Activated CD4-positive, alpha-beta T cell treated with anti-CD3 and anti-CD28 coated beads, Interleukin-2, Interleukin-4, amounts not matched to agents 100 ng/mL and 50 ng/mL, durations not matched to agents 16 hours and 8 hours (primary cell): ENCODE measurements around the gene PHF11.
"Not testable (repeated sequence)": the region's sequence is repeated elsewhere in the genome, so short reads cannot be mapped to it uniquely, and the experiment has no call there.

Experiments
- DNase-seq: peaks from one replicate; pipeline ENCODE4 v3.0.0-alpha.2; 2020; ENCODE audit warnings: low spot score

Gene PHF11

DNA sequence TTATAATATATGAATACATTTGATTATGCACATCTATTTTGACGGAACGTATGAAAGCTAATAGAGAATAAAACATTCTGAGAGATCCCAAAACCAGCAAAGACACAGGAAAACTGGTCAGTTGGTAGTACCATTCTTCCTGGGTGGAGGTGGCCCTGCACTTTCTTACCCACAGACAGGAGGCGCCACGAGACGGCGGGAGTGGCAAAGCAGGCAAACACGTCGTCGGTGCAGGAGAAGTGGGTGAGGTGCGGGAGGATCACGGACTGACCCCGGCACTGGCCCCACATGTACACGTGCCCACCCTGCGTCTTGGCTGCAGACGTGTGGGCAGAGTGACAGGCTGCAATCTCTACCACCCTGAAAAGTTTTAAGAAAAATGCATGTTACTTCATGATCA lies 53.5 kb downstream of the PHF11 start:
- no peak for DNase-seq

DNA sequence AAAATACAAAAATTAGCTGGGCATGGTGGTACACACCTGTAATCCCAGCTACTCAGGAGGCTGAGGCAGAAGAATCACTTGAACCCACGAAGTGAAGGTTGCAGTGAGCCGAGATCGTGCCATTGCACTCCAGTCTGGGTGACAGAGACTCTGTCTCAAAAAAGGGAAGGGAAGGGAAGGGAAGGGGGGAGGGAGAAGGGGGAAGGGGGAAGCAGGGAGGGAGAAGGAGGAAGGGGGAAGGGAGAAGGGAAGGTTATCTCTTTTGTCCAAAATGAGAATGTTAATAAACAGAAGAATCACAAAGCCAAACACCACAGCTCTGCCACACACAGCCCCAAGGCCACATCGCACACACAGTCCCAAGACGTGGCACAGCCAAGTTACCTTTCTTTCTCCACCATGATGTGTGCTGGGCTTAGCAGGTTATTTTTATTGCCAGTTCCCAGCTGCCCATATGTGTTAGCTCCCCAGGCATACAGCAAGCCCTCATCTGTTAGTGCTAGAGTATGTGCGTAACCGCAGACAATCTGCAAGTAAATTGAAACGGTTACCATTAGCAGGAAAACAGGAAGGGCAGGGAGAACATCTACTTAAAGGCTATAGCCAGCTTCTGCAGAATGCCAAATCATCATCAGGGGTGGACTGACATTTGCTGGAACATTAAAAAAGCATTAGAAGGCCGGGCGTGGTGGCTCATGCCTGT lies 55.3 kb downstream of the PHF11 start:
- DNase-seq: no peak

DNA sequence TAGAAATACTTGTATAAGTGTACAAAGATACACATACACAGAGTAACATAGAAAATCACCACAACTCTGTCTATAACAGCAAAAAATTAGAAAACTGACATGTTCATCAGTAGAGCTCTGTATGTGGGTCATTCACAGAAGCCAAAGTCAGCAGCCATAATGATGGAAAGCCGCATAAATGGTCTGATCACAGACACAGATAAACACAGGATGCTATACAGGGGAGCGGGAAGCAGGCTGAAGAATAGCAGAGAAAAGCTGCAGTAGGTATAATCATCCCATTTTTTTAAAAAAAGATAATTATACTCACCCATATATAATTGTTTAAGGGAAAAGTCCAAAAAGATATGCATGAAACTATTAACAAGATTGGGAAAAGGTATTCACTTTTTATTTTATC lies 58.1 kb downstream of the PHF11 start:
- no peak for DNase-seq

GRCh38 chr13:49554387-49554786 lies 58.6 kb downstream of the PHF11 start:
- DNase-seq: no peak

DNA sequence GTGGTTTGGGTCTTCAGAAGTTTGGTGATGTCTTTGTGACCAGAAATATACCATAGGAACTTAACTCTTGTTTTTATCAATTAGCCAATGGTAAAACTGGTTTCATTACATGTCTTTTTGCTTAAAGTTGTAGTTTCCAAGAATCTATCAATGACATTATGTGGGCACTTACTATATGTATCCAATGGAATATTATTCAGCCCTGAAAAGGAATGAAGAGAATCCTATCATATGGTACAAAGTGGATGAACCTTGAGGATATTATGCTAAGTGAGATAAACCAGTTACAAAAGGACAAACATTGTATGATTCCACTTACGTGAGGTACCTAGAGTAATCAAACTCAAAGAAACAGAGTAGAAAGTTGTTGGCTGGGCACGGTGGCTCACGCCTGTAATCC lies 63.3 kb downstream of the PHF11 start:
- DNase-seq: no peak

DNA sequence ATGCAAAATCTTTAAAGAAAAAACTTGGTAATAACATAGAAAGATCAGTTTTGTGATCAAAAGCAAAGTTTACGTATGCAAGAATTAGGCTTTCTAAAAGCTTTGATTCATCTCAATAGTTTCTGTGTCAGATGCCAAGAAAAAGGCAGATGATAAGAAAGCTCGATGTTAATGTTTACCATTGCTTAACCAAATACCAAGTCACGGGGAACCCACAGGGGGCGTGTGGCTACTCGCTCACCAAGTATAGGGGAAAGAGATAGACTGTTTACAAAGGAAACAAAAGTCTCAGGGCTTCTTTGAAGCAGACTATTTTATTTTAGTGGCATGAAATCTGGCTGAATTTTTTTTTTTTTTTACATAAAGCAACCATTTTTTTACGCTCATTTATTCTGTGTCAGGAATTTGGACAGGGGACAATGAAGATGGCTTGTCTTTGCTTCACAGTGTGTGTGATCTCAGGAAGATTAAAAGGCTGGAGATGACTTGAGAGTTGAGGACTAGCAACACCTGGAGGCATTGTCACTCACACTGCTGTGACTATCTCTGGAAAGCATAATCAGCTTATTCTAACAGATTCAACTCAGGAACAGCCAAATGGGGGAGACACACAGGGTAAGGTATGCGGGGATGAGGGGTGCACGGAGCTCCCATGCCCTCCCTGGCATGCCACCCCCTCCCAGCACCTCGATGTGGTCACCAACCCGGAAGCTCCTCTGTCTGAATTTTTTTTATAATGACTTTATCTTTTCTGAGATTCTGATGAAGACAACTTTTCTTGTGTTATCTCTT lies 64.7 kb downstream of the PHF11 start:
- DNase-seq: no peak

DNA sequence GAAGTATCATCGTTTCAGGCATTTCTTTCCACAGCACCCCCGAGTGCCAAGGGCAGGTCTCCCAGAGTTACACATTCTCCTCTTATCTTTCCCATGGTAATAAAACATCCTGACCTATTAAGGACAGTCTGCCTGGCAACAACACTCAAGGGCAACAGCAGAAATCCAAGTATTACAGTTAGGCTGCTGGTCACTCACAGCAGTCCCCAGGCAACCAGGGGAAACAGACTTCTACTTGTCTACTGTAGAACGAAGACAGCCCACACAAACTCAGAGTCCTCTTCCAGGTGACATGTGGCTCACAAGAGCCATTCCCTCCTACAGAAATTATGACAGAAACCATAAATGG lies 65.3 kb downstream of the PHF11 start:
- no peak for DNase-seq

GRCh38 chr13:49563516-49563915 lies 67.8 kb downstream of the PHF11 start:
- DNase-seq: no peak

GRCh38 chr13:49565461-49565860 lies 69.7 kb downstream of the PHF11 start:
- not testable (repeated sequence) for DNase-seq

GRCh38 chr13:49566461-49566860 lies 70.7 kb downstream of the PHF11 start:
- DNase-seq: no peak

DNA sequence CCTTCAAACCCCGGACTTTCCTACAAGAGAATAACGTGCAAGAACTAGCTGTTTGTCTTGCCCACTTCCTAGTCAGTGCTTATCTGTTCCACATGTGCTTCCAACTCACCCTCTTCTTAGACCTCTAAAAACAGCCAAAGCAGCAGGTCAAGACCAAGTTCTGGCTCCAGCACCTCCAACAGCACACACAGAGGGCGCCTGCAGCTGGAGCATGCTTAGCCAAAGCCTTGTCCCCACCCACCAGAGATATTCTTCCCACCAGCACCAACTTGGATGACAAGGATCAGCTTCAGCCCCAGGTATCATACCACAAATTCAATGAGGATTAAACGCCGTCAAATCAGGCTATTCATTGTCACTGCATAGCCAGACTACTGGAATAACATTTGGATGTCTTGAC lies 71.7 kb downstream of the PHF11 start:
- no peak for DNase-seq

- peak; percentile 50 for DNase-seq
Measured at GRCh38 chr13:49569993-49570689, 74.4 kb downstream of the PHF11 start.

DNA sequence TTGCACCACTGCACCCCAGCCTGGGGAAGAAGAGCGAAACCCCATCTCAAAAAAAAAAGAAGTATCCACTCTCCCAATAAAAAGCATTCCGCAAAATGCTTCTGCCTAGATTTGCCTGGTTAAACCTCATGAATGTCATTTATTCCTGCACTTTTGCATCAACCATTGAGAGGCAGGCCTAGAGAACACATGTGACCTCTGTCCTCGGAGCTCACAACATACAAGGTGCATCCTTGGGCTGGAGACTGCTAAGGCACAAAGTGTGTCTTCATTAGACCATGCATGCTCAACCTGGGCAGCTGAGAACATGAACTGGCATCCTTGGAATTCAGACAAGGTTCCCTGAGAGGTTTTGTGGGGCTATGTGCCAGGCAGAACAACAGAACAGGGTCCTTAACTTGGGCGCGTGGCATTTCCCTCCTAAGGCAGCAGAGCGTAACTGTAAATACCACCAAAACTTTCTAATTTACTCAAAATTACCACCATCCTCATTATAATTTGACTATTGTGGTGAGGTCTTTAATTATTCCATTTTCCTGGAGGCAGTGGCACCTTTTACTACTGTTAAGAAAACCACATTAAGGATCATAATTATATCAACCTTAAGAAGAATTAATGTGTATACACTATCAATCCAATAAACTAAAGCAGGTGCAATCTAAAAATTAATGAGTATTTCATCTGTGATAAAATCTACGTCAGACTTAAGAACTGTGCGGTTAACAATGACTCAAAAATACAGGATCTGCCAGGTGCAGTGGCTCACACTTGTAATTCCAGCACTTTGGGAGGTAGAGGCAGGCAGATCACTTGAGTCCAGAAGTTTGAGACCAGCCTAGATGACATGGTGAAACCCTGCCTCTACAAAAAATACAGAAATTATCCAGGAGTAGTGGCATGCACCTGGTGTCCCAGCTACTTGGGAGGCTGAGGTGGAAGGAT lies 75.8 kb downstream of the PHF11 start:
- peak; percentile 39 for DNase-seq
